ENCODE data around the gene VAV2. TPM values are rescaled to one million over a fixed set of nuclear protein-coding genes. Genes with fewer than 3 reads are reported as not detected.

The VAV2 gene
- total RNA-seq, 1 experiment from 2014 or later, result 24.7 TPM

DNA sequence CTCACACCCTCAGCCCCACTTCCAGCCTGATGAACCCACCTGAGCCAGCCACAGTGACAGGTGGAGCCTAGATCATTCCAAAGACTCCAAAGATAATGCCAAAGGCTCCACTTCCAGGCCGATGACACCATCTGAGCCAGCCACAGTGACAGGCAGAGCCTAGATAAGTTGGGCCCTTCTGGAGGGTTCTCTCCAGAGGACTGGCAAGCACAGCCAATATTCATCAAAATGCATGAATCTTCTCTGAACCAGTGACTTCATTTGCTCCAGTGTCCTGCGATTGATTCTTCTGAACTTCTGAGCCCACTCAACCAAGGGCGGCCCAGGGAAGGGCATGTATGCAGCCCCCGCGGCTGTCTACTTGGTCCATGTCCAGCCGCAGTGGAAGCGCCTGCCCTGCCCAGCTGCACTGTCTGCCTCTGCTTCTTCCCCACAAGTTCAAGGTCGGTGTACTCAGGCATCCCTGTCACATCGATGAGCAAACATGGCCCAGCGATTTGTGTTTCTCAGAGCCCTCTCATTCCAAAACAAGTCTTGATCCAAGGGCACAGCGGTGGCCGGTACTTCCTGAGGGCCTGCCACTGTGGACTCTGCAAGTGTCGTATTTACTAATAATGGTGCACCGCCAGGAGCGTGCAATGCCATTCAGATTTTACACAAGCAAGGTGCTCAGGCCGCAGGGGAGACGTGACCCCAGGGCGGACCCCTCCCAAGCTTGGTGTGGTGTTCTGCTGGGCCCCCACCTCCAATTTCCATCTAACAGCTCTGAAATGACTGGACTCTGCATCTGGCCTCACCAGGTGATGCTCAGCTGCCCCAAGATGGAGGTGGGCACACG, 107.0 kb downstream of the VAV2 start:
- intact Hi-C loops (cut with micrococcal nuclease; ENCODE audit: unreplicated experiment), result no loop called here
- H3K27ac ChIP-seq (ENCODE audit: low read length), result no peak overlapping the region

More for the DNA sequence above, 107.0 kb downstream of the VAV2 start:
- POLR2A ChIA-PET, result no interaction called here
- H3K9me3 ChIP-seq (ENCODE audit: control insufficient read depth, insufficient read depth, low read depth, low read length), result no peaks in the 10 kb centered on the region
- peaks cover 5% of the 10 kb centered on the region; the same call in 1 of the 2 replicates for H3K4me1 ChIP-seq (ENCODE audit: control insufficient read depth, insufficient read depth, low read length)
- ATAC-seq (no peak), DNase-seq (ENCODE audit: low read depth, low spot score) (no peak)
- H3K36me3 ChIP-seq (ENCODE audit: control insufficient read depth, insufficient read depth, low read length), result no peaks in the 10 kb centered on the region
- TF ChIP-seq REST (IDR thresholded peaks at IDR 0.05; ENCODE audit: insufficient read depth in 1 of 2, low read depth in 2 of 2, low read length in 1 of 2) (no peak), TCF7L2 (IDR thresholded peaks at IDR 0.05; ENCODE audit: low read depth, low read length) (no peak), CTCF (IDR thresholded peaks at IDR 0.05) (no peak), POLR2AphosphoS5 (IDR thresholded peaks at IDR 0.05; ENCODE audit: low read depth, low read length) (no peak), SIN3A (IDR thresholded peaks at IDR 0.05; ENCODE audit: borderline replicate concordance, insufficient read depth, low read depth, low read length) (no peak)
- BruUV-seq (replicated peaks), result no TSS peak
- no peak overlapping the region for H3K4me3 ChIP-seq (ENCODE audit: low read depth in 2 of 2, low read length in 2 of 2)
- H3K27me3 ChIP-seq (ENCODE audit: control insufficient read depth, insufficient read depth, low read length), result no peaks in the 10 kb centered on the region
- in situ Hi-C loops (cut with HindIII; ENCODE audit: low pct_unique_long_range_greater_than_20kb, low sequenced_read_pairs), result no loop called here
- CTCF ChIA-PET, result no interaction called here
